SK-N-SH treated with all-trans-retinoic acid at 6 μM for 48 hours (cell line): ENCODE results near the gene GH1.

Experiments used
- ATAC-seq: fragments of 200-7000 bp; cut with Tn5 transposase; 3 replicates; pipeline ENCODE4 v1.9.1; 2020; ENCODE audit warnings: mild to moderate bottlenecking, moderate library complexity
- ARNTL ChIP-seq: fragments of 450-650 bp; formaldehyde crosslinking; IDR thresholded peaks from 2 replicates; pipeline ENCODE4 v1.5.0; 2020; ENCODE audit warnings: low read depth, mild to moderate bottlenecking, moderate library complexity, borderline replicate concordance
- BACH2 ChIP-seq: fragments of 250-450 bp; sonication (Bioruptor Pico); IDR thresholded peaks from 2 replicates; pipeline ENCODE4 v1.9.0; 2021; ENCODE audit warnings: mild to moderate bottlenecking, borderline replicate concordance
- CSDC2 ChIP-seq: fragments of 250-450 bp; sonication (Bioruptor Pico); IDR thresholded peaks from 2 replicates; pipeline ENCODE4 v1.5.0; 2020; ENCODE audit warnings: mild to moderate bottlenecking, moderate library complexity
- CSRNP3 ChIP-seq: fragments of 250-450 bp; sonication (Bioruptor Pico); IDR thresholded peaks from 2 replicates; pipeline ENCODE4 v1.5.1; 2021; ENCODE audit warnings: mild to moderate bottlenecking, moderate library complexity
- ESRRG ChIP-seq: fragments of 250-450 bp; sonication (Bioruptor Pico); IDR thresholded peaks from 2 replicates; pipeline ENCODE4 v1.6.1; 2021; ENCODE audit warnings: mild to moderate bottlenecking
- GLIS3 ChIP-seq: fragments of 250-450 bp; sonication (Bioruptor Pico); IDR thresholded peaks from 2 replicates; pipeline ENCODE4 v1.5.0; 2020; ENCODE audit warnings: mild to moderate bottlenecking, moderate library complexity
- ISL1 ChIP-seq: fragments of 250-450 bp; sonication (Bioruptor Pico); IDR thresholded peaks from 2 replicates; pipeline ENCODE4 v2.1.2; 2022; ENCODE audit warnings: mild to moderate bottlenecking, moderate library complexity
- OSR1 ChIP-seq: fragments of 250-450 bp; sonication (Bioruptor Pico); IDR thresholded peaks from 2 replicates; pipeline ENCODE4 v1.8.0; 2022; ENCODE audit warnings: moderate library complexity, mild to moderate bottlenecking, inconsistent platforms
- PPARA ChIP-seq: fragments of 250-450 bp; sonication (Bioruptor Pico); IDR thresholded peaks from 2 replicates; pipeline ENCODE4 v1.5.0; 2020; ENCODE audit warnings: mild to moderate bottlenecking, borderline replicate concordance
- RARB ChIP-seq: fragments of 250-450 bp; sonication (Bioruptor Pico); IDR thresholded peaks from 2 replicates; pipeline ENCODE4 v1.8.0; 2021; ENCODE audit warnings: mild to moderate bottlenecking, moderate library complexity
- SNAI2 ChIP-seq: fragments of 250-450 bp; sonication (Bioruptor Pico); IDR thresholded peaks from 2 replicates; pipeline ENCODE4 v1.5.0; 2020; ENCODE audit warnings: mild to moderate bottlenecking, moderate library complexity
- TCF4 ChIP-seq: fragments of 250-450 bp; sonication (Bioruptor Pico); IDR thresholded peaks from 2 replicates; pipeline ENCODE4 v1.8.0; 2021; ENCODE audit warnings: mild to moderate bottlenecking, moderate library complexity, borderline replicate concordance
- TOX ChIP-seq: fragments of 250-450 bp; sonication (Bioruptor Pico); IDR thresholded peaks from 2 replicates; pipeline ENCODE4 v1.8.0; 2021; ENCODE audit warnings: mild to moderate bottlenecking, moderate library complexity, borderline replicate concordance
- ZFP3 ChIP-seq: fragments of 250-450 bp; sonication (Bioruptor Pico); IDR thresholded peaks from 2 replicates; pipeline ENCODE4 v1.5.0; 2020; ENCODE audit warnings: mild to moderate bottlenecking, moderate library complexity
- ZNF565 ChIP-seq: fragments of 450-650 bp; formaldehyde crosslinking; conservative IDR thresholded peaks from 2 replicates; pipeline ENCODE4 v1.5.0; 2020; ENCODE audit warnings: low read depth, mild to moderate bottlenecking, moderate library complexity
- ZNF70 ChIP-seq: fragments of 450-650 bp; formaldehyde crosslinking; IDR thresholded peaks from 2 replicates; pipeline ENCODE4 v1.5.0; 2020; ENCODE audit warnings: mild to moderate bottlenecking, moderate library complexity
- ZNF8 ChIP-seq: fragments of 450-650 bp; formaldehyde crosslinking; IDR thresholded peaks from 2 replicates; pipeline ENCODE4 v1.5.0; 2020; ENCODE audit warnings: mild to moderate bottlenecking, moderate library complexity
- TF ChIP-seq, protein P1 (sequence below): fragments of 250-450 bp; sonication (Bioruptor Pico); IDR thresholded peaks from 2 replicates; pipeline ENCODE4 v1.5.0; 2020; ENCODE audit warnings: mild to moderate bottlenecking, moderate library complexity
- TF ChIP-seq, protein P2 (sequence below): fragments of 250-450 bp; sonication (Bioruptor Pico); IDR thresholded peaks from 2 replicates; pipeline ENCODE4 v1.8.0; 2021; ENCODE audit warnings: low read depth, mild to moderate bottlenecking, moderate library complexity, borderline replicate concordance
- TF ChIP-seq, protein P3 (sequence below): fragments of 250-450 bp; sonication (Bioruptor Pico); IDR thresholded peaks from 2 replicates; pipeline ENCODE4 v1.5.1; 2020; ENCODE audit warnings: low read depth, mild to moderate bottlenecking, moderate library complexity

The GH1 gene

GRCh38 chr17:63956296-63956920, 37.8 kb upstream of the GH1 start:
- TF ChIP-seq, protein P1, sequence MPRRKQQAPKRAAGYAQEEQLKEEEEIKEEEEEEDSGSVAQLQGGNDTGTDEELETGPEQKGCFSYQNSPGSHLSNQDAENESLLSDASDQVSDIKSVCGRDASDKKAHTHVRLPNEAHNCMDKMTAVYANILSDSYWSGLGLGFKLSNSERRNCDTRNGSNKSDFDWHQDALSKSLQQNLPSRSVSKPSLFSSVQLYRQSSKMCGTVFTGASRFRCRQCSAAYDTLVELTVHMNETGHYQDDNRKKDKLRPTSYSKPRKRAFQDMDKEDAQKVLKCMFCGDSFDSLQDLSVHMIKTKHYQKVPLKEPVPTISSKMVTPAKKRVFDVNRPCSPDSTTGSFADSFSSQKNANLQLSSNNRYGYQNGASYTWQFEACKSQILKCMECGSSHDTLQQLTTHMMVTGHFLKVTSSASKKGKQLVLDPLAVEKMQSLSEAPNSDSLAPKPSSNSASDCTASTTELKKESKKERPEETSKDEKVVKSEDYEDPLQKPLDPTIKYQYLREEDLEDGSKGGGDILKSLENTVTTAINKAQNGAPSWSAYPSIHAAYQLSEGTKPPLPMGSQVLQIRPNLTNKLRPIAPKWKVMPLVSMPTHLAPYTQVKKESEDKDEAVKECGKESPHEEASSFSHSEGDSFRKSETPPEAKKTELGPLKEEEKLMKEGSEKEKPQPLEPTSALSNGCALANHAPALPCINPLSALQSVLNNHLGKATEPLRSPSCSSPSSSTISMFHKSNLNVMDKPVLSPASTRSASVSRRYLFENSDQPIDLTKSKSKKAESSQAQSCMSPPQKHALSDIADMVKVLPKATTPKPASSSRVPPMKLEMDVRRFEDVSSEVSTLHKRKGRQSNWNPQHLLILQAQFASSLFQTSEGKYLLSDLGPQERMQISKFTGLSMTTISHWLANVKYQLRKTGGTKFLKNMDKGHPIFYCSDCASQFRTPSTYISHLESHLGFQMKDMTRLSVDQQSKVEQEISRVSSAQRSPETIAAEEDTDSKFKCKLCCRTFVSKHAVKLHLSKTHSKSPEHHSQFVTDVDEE (CRISPR knock-in tag): no peak
- TF ChIP-seq RARB (CRISPR knock-in tag) (no peak), TCF4 (CRISPR knock-in tag) (no peak), SNAI2 (CRISPR knock-in tag) (no peak), BACH2 (CRISPR knock-in tag) (no peak), OSR1 (no peak), ZNF70 (CRISPR knock-in tag) (no peak), CSRNP3 (CRISPR knock-in tag) (no peak), ZNF8 (no peak), ZFP3 (CRISPR knock-in tag) (no peak), CSDC2 (no peak)
- TF ChIP-seq, protein P2, sequence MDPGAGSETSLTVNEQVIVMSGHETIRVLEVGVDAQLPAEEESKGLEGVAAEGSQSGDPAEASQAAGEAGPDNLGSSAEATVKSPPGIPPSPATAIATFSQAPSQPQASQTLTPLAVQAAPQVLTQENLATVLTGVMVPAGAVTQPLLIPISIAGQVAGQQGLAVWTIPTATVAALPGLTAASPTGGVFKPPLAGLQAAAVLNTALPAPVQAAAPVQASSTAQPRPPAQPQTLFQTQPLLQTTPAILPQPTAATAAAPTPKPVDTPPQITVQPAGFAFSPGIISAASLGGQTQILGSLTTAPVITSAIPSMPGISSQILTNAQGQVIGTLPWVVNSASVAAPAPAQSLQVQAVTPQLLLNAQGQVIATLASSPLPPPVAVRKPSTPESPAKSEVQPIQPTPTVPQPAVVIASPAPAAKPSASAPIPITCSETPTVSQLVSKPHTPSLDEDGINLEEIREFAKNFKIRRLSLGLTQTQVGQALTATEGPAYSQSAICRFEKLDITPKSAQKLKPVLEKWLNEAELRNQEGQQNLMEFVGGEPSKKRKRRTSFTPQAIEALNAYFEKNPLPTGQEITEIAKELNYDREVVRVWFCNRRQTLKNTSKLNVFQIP (CRISPR knock-in tag): no peak
- ATAC-seq: peak; percentile 27; the same call in 2 of the 3 replicates

GRCh38 chr17:63955791-63956190, 37.2 kb upstream of the GH1 start:
- TF ChIP-seq ESRRG (CRISPR knock-in tag) (no peak), BACH2 (CRISPR knock-in tag) (no peak), TCF4 (CRISPR knock-in tag) (no peak), CSRNP3 (CRISPR knock-in tag) (no peak), ZNF565 (CRISPR knock-in tag) (no peak), OSR1 (no peak), ZNF70 (CRISPR knock-in tag) (no peak), TOX (CRISPR knock-in tag) (no peak), GLIS3 (CRISPR knock-in tag) (no peak), SNAI2 (CRISPR knock-in tag) (no peak), CSDC2 (no peak), ISL1 (CRISPR knock-in tag) (no peak), ARNTL (no peak), PPARA (no peak)
- TF ChIP-seq, protein P2 (CRISPR knock-in tag): no peak
- TF ChIP-seq, protein P3, sequence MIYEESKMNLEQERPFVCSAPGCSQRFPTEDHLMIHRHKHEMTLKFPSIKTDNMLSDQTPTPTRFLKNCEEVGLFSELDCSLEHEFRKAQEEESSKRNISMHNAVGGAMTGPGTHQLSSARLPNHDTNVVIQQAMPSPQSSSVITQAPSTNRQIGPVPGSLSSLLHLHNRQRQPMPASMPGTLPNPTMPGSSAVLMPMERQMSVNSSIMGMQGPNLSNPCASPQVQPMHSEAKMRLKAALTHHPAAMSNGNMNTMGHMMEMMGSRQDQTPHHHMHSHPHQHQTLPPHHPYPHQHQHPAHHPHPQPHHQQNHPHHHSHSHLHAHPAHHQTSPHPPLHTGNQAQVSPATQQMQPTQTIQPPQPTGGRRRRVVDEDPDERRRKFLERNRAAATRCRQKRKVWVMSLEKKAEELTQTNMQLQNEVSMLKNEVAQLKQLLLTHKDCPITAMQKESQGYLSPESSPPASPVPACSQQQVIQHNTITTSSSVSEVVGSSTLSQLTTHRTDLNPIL (CRISPR knock-in tag): no peak
- ATAC-seq: no peak
